ENCODE data around the gene BBS5.
A peak's percentile ranks its signal among the peaks of the same experiment; 100 is the strongest.
"Not testable (repeated sequence)": the region's sequence is repeated elsewhere in the genome, so short reads cannot be mapped to it uniquely, and the experiment has no call there.

BBS5 gene

DNA sequence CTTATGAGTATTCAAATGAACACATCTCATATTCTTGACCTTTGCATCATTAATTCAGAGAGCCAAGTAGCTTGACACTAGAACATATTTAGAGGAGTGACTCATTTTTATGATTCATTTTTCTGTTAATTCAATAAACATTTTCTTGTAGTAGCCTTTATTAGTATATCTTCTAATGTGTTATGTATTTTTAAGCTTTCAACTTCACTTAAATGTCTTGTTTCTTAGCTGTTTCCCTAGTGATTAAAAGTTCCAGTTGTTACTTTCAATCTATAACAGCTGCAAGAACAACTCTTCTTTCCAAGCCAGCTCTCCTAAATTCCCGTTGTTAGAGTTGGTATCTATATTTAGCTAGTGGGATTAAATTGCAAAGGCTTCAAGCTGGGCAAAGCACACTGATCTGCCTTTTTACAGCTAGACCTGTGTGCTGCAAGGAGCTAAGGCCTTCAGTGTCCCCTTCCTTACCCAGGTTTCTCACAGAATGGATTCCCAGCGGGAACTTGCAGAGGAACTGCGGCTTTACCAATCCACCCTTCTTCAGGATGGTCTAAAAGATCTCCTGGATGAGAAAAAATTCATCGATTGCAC is 30.1 kb downstream of the BBS5 start, which contains the start of gene KLHL41:
TSS of gene KLHL41 (plus strand) at position 405 of the 588 bp plus-strand sequence. CDS start at position 482, 77 bp downstream.
- TF ChIP-seq, protein P1, sequence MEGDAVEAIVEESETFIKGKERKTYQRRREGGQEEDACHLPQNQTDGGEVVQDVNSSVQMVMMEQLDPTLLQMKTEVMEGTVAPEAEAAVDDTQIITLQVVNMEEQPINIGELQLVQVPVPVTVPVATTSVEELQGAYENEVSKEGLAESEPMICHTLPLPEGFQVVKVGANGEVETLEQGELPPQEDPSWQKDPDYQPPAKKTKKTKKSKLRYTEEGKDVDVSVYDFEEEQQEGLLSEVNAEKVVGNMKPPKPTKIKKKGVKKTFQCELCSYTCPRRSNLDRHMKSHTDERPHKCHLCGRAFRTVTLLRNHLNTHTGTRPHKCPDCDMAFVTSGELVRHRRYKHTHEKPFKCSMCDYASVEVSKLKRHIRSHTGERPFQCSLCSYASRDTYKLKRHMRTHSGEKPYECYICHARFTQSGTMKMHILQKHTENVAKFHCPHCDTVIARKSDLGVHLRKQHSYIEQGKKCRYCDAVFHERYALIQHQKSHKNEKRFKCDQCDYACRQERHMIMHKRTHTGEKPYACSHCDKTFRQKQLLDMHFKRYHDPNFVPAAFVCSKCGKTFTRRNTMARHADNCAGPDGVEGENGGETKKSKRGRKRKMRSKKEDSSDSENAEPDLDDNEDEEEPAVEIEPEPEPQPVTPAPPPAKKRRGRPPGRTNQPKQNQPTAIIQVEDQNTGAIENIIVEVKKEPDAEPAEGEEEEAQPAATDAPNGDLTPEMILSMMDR (IDR thresholded peaks at IDR 0.05; ENCODE audit: low read depth, low read length): no peak
- DNase-seq (ENCODE audit: extremely low read depth, low read depth): peak; percentile 20

DNA sequence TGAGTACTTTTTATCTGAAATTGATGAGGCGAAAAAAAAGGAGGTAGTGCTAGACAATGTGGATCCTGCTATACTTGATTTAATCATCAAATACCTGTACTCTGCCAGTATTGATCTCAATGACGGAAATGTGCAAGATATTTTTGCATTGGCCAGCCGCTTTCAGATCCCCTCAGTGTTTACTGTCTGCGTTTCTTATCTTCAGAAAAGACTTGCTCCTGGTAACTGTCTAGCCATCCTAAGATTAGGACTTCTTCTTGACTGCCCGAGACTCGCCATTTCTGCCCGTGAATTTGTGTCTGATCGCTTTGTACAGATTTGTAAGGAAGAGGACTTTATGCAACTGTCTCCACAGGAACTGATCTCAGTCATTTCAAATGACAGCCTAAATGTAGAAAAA is 30.7 kb downstream of the BBS5 start:
- TF ChIP-seq, protein P1 (IDR thresholded peaks at IDR 0.05; ENCODE audit: low read depth, low read length): no peak
- DNase-seq (ENCODE audit: extremely low read depth, low read depth): no peak

DNA sequence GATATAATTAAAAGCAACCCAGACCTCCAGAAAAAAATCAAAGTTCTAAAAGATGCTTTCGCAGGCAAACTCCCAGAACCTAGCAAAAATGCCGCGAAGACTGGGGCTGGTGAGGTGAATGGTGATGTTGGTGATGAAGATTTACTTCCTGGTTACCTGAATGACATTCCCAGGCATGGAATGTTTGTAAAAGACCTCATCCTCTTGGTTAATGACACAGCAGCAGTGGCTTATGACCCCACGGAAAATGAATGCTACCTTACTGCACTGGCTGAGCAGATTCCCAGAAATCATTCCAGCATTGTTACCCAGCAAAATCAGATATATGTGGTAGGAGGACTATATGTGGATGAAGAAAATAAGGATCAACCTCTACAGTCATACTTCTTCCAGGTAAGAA is 31.2 kb downstream of the BBS5 start:
- DNase-seq (ENCODE audit: extremely low read depth, low read depth): no peak
- TF ChIP-seq, protein P1 (IDR thresholded peaks at IDR 0.05; ENCODE audit: low read depth, low read length): no peak

DNA sequence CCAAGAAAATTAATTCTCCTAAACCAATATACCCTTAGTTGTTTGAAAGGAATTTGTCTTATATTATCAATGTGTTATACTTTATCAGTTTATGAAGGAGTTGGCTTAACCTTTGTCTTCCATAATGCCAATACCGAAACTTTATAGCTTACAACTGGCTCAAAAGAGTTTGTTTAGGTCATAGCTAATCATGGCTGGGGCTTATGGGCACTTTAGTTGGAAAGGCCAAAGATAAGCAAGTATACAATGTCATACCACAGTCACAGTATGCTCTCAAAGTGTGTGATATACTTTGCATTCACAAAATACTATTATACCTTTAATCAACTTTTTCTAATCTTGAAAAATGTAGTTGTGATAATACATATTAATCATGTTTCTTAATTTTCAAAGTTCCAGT is 32.5 kb downstream of the BBS5 start:
- DNase-seq (ENCODE audit: extremely low read depth, low read depth): no peak
- TF ChIP-seq, protein P1 (IDR thresholded peaks at IDR 0.05; ENCODE audit: low read depth, low read length): no peak

DNA sequence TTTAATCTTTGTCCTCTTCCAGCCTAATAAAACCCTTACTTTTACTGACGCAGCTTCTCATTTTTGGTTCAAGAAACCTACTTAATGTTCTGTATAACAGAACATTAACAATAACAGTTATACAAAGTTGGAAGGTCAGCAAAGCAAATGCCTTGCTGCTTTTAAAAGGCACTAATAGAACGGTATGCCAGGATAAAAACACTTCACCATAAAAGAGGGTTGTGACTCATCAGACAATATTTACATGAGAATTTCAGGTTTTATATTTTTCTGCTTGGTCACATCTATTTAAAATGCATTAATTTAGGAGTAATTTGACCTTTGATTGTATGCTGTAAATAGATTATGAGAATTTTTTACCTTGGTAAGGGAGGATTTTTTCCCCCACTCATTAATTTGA is 33.2 kb downstream of the BBS5 start:
- TF ChIP-seq, protein P1 (IDR thresholded peaks at IDR 0.05; ENCODE audit: low read depth, low read length): no peak
- no peak for DNase-seq (ENCODE audit: extremely low read depth, low read depth)

DNA sequence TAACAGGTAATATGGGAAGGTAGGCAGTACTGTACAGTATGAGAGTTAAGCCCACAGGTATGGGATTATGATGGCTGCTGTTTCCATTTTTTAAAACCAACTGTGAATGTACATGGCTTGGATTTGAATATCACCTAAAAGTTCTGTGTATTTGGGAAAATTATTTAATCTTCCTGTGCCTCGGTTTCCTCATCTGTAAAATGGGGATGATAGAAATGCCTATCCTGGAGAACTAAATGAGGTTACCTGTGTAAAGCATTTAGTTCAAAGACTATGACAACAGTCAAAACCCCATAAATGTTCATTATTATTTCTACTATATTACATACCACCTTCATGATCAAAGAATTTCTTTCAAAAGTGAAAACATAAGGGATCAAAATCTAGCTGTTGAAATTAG is 33.8 kb downstream of the BBS5 start:
- no peak for DNase-seq (ENCODE audit: extremely low read depth, low read depth)
- TF ChIP-seq, protein P1 (IDR thresholded peaks at IDR 0.05; ENCODE audit: low read depth, low read length): no peak

DNA sequence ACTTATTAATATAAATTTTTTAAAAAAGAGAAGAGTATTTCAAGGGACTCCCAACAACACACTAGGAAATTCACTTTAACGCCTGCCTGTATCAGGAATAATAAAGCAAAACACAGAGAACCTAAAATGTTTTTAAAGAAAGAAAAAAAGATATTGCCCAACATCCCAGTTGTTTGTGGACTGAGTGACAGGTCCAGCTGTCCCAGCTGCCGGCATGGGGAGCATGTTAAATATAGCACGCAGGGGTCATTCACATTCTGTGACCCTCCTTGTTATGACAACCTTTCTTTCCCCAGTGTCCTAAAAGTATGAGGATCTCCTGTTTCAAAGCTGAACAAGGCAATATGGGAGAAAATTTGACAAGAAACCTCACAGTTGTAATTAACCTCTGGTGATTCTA is 34.6 kb downstream of the BBS5 start:
- no peak for DNase-seq (ENCODE audit: extremely low read depth, low read depth)
- TF ChIP-seq, protein P1 (IDR thresholded peaks at IDR 0.05; ENCODE audit: low read depth, low read length): no peak

DNA sequence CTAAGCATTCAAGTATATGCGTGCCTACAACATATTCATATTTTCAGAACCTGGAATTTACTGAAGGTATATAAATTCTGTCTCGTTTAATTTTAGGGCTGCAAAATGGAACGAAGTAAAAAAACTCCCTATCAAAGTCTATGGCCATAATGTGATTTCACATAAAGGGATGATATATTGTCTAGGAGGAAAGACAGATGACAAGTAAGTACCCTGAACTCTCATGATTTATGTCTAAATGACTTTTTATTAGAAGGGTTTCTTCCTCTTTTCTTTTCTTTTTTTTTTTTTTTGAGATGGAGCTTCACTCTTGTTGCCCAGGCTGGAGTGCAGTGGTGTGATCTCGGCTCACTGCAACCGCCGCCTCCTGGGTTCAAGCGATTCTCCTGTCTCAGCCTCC is 35.5 kb downstream of the BBS5 start:
- not testable (repeated sequence) for DNase-seq (ENCODE audit: extremely low read depth, low read depth)

DNA sequence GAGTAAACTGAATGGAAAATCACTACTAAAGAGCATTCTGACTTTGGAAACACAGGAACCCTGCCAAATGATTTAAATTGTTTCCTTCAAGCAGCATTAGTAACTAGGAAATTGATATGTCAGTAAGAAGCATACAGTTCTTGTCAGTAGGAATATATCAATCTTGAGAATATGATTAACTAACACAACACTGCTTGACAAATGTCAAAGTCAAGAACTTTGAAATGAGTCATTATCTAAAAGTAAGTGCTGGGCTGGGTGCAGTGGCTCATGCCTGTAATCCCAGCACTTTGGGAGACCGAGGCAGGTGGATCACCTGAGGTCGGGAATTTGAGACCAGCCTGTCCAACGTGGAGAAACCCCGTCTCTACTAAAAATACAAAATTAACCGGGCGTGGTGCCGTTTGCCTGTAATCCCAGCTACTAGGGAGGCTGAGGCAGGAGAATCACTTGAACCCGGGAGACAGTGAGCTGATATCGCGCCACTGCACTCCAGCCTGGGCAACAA is 37.2 kb downstream of the BBS5 start:
- DNase-seq (ENCODE audit: extremely low read depth, low read depth): not testable (repeated sequence)

Measured in AG09319 (cell line).